Measurements from ENCODE around the gene ALPK1. TPM values are rescaled to one million over a fixed set of nuclear protein-coding genes. Genes with fewer than 3 reads are reported as not detected.

The ALPK1 gene
- total and polyA plus RNA-seq, 2 of the 8 experiments (the other 6 are each of a cell fraction or from before 2014, with no cell fraction given) = 0.08 to 0.43 TPM

GRCh38 chr4:112274959-112275358, 22.2 kb upstream of the ALPK1 start:
- no peak overlapping the region for H4K91ac ChIP-seq (replicated peaks; ENCODE audit: insufficient read length, low read length)
- no peak overlapping the region for H2BK20ac ChIP-seq (ENCODE audit: low read length)
- H4K20me1 ChIP-seq (replicated peaks in 1 of 2; ENCODE audit: control insufficient read depth in 1 of 2, insufficient read depth in 2 of 2, low read length in 2 of 2) = no peaks in the 10 kb centered on the region
- DNase-seq (ENCODE audit: low read depth in 1 of 2, low spot score in 2 of 2) = no peak
- H3K4ac ChIP-seq (replicated peaks; ENCODE audit: insufficient read length, low read depth, low read length) = no peak overlapping the region
- no peak overlapping the region for H3K23ac ChIP-seq (ENCODE audit: insufficient read length)
- no peaks in the 10 kb centered on the region for H3K9me3 ChIP-seq (ENCODE audit: insufficient read depth in 2 of 2, low read depth in 1 of 2, low read length in 1 of 2)
- ChIA-PET CTCF (ENCODE audit: partially characterized antibody) (interaction anchor here (0.7 to 1.5 kb wide), 4 partner anchors 8 to 175 kb away, joined by 3 to 6 read pairs (median 3); no protein-coding TSS in a partner anchor), POLR2A (ENCODE audit: partially characterized antibody) (interaction anchor here (0.6 to 1.8 kb wide), 3 partner anchors 8 to 206 kb away, joined by 4 to 5 read pairs (median 5); partner anchors contain the start of gene TIFA)
- no peak overlapping the region for H2BK12ac ChIP-seq (ENCODE audit: low read depth, low read length)
- H3K4me3 ChIP-seq (ENCODE audit: extremely low read depth in 1 of 4, insufficient read depth in 2 of 4, low read depth in 3 of 4, low read length in 4 of 4) = no peak overlapping the region
- H3K27ac ChIP-seq (ENCODE audit: low read depth, low read length) = no peak overlapping the region
- no peak overlapping the region for H2AK5ac ChIP-seq (ENCODE audit: low read depth, low read length)
- H3K27me3 ChIP-seq (replicated peaks in 1 of 4; ENCODE audit: control insufficient read depth in 3 of 4, extremely low read depth in 1 of 4, insufficient read depth in 3 of 4, low read length in 3 of 4) = no peaks in the 10 kb centered on the region
- no peaks in the 10 kb centered on the region for H3K79me2 ChIP-seq (ENCODE audit: control insufficient read depth in 1 of 2, insufficient read depth in 2 of 2, low read length in 2 of 2)
- peaks cover 2 to 11% (median 5%) of the 10 kb centered on the region in 4 experiments; a peak in 5 of 7 replicates for H3K4me1 ChIP-seq (replicated peaks in 1 of 4; ENCODE audit: control insufficient read depth in 3 of 4, insufficient read depth in 4 of 4, low read length in 3 of 4)
- no peak overlapping the region for H3K14ac ChIP-seq (ENCODE audit: insufficient read length)
- no peak overlapping the region for H3K18ac ChIP-seq (ENCODE audit: extremely low read depth, low read length)
- no peaks in the 10 kb centered on the region for H3K23me2 ChIP-seq (ENCODE audit: low read depth, low read length)
- H2BK5ac ChIP-seq (ENCODE audit: low read depth, low read length) = no peak overlapping the region
- H2BK120ac ChIP-seq (replicated peaks; ENCODE audit: low read depth, low read length) = no peak overlapping the region
- H2AFZ ChIP-seq (ENCODE audit: low read length) = no peak overlapping the region
- H3K56ac ChIP-seq (replicated peaks; ENCODE audit: insufficient read length, low read depth, low read length) = no peak overlapping the region
- no peak overlapping the region for H4K5ac ChIP-seq (ENCODE audit: insufficient read length, low read depth, low read length)
- no peak overlapping the region for H4K8ac ChIP-seq (ENCODE audit: extremely low read depth, insufficient read depth, low read length)
- no peak overlapping the region for H3K9ac ChIP-seq (replicated peaks in 1 of 4; ENCODE audit: extremely low read depth in 1 of 4, low read depth in 3 of 4, low read length in 3 of 4)
- TF ChIP-seq TCF12 (IDR thresholded peaks at IDR 0.05; ENCODE audit: low read depth, low read length) = no peak
- no peak for TF ChIP-seq NRF1 (IDR thresholded peaks at IDR 0.05; ENCODE audit: low read depth, low read length)
- TF ChIP-seq SP2 (IDR thresholded peaks at IDR 0.05; ENCODE audit: low read length) = no peak
- TF ChIP-seq SP1 (IDR thresholded peaks at IDR 0.05; ENCODE audit: low read depth, low read length) = no peak
- 82% methylated on average over 4 of the region's 4 CpGs; no CpG with 5 or more reads in 1 of the 2 experiments for WGBS, 2 experiments (ENCODE audit: extremely low coverage in 1 of 2, insufficient coverage in 1 of 2, insufficient read length in 1 of 2, insufficient replicate concordance in 2 of 2, low coverage in 1 of 2, low lambda C conversion rate in 2 of 2, missing lambda C conversion rate in 1 of 2)
- H2BK15ac ChIP-seq (ENCODE audit: low read length) = no peak overlapping the region
- no peak overlapping the region for H3K4me2 ChIP-seq (ENCODE audit: insufficient read depth in 1 of 2, low read depth in 2 of 2, low read length in 2 of 2)
- H3K79me1 ChIP-seq (ENCODE audit: low read depth, low read length) = no peaks in the 10 kb centered on the region
- H3K36me3 ChIP-seq (ENCODE audit: control insufficient read depth in 2 of 4, insufficient read depth in 4 of 4, low read length in 3 of 4) = no peaks in the 10 kb centered on the region; a peak in 2 of 8 replicates
- no peak for FAIRE-seq
